GM12878 (cell line): ENCODE measurements around the gene RPL29. TPM values are rescaled to one million over a fixed set of nuclear protein-coding genes. Genes with fewer than 3 reads are reported as not detected.
A peak's percentile ranks its signal among the peaks of the same experiment; 100 is the strongest.
"Not testable (repeated sequence)": the region's sequence is repeated elsewhere in the genome, so short reads cannot be mapped to it uniquely, and the experiment has no call there.

Source experiments
- ATAC-seq: fragments of 200-7000 bp; cut with Tn5 transposase; 3 replicates; pipeline ENCODE4 v1.9.1; 2020; ENCODE audit warnings: mild to moderate bottlenecking, moderate library complexity
- BruUV-seq: library from RNA; stranded (reverse); fragments of 400-500 nt; replicated peaks from 2 replicates; lab custom pipeline; 2021; lab: Mats Ljungman, UMichigan
- CTCF ChIA-PET: fragments of 300-600 bp; sonication (Branson Sonifier 250); formaldehyde crosslinking; extraction: SDS; loops from one replicate; lab custom pipeline; 2021; ENCODE audit warnings: inconsistent platforms; lab: Yijun Ruan, JAX
- POLR2A ChIA-PET: fragments of 350-600 bp; formaldehyde crosslinking; extraction: SDS; loops from one replicate; lab custom pipeline; 2021; ENCODE audit warnings: inconsistent platforms; lab: Charles Lee
- RAD21 ChIA-PET: fragments of 300-600 bp; sonication (Branson Sonifier 250); formaldehyde crosslinking; loops from one replicate; lab custom pipeline; 2023; ENCODE audit warnings: antibody characterized with exemption; ENCODE audit not compliant: unreplicated experiment; lab: Charles Lee
- SMC1A ChIA-PET: fragments of 300-600 bp; sonication (Branson Sonifier 250); formaldehyde crosslinking; loops from one replicate; lab custom pipeline; 2023; ENCODE audit not compliant: unreplicated experiment, uncharacterized antibody; lab: Charles Lee
- DNase-seq: peaks from one replicate; pipeline ENCODE4 v3.0.0-alpha.2; 2011; ENCODE audit warnings: low read depth, low spot score
- FAIRE-seq: peaks from 3 replicates; lab custom pipeline; 2011; peaks lifted over from hg19 to GRCh38; lab: Jason Lieb, UNC
- H2AFZ ChIP-seq: 2 replicates; pipeline ENCODE4 v1.6.0; 2011; ENCODE audit warnings: low read depth, low read length, control low read depth; ENCODE audit not compliant: control insufficient read depth
- H3K27ac ChIP-seq: 2 replicates; pipeline ENCODE4 v1.5.1; 2011; ENCODE audit warnings: control low read depth; ENCODE audit not compliant: control insufficient read depth, insufficient read depth
- H3K27me3 ChIP-seq, 2 experiments: replicated peaks in 1 of 2; 2 replicates each; pipeline versions ENCODE4 v1.6.0 to v1.6.1; 2011; ENCODE audit warnings: low read length in 1 of 2; ENCODE audit not compliant: control insufficient read depth in 2 of 2, insufficient read depth in 2 of 2
- H3K36me3 ChIP-seq, 2 experiments: 2 replicates each; pipeline ENCODE4 v1.5.1; 2011; ENCODE audit warnings: low read length in 1 of 2; ENCODE audit not compliant: control insufficient read depth in 2 of 2, insufficient read depth in 2 of 2
- H3K4me1 ChIP-seq: 2 replicates; pipeline ENCODE4 v1.6.1; 2011; ENCODE audit warnings: mild to moderate bottlenecking, low read length, moderate library complexity, mixed read lengths; ENCODE audit not compliant: control insufficient read depth, insufficient read depth
- H3K4me2 ChIP-seq: 2 replicates; pipeline ENCODE4 v1.6.0; 2011; ENCODE audit warnings: control low read depth; ENCODE audit not compliant: control insufficient read depth, insufficient read depth
- H3K4me3 ChIP-seq: fragments of 200-600 bp; sonication (generic); 2 replicates; pipeline ENCODE4 v1.5.1; 2016
- H3K79me2 ChIP-seq: 2 replicates; pipeline ENCODE4 v1.6.0; 2011; ENCODE audit warnings: low read length; ENCODE audit not compliant: control insufficient read depth, insufficient read depth
- H3K9ac ChIP-seq: 2 replicates; pipeline ENCODE4 v1.8.0; 2011; ENCODE audit warnings: low read length, control low read depth, mixed read lengths; ENCODE audit not compliant: control insufficient read depth, insufficient read depth
- H3K9me3 ChIP-seq: replicated peaks from 3 replicates; pipeline ENCODE4 v1.5.1; 2011; ENCODE audit warnings: mild to moderate bottlenecking, low read length; ENCODE audit not compliant: control insufficient read depth, insufficient read depth
- H4K20me1 ChIP-seq: 2 replicates; pipeline ENCODE4 v1.6.0; 2011; ENCODE audit not compliant: control insufficient read depth, insufficient read depth
- BCL11A ChIP-seq: IDR thresholded peaks from 2 replicates; pipeline ENCODE4 v1.6.1; 2011; ENCODE audit warnings: low read depth, low read length
- NFXL1 ChIP-seq: fragments of 450-650 bp; IDR thresholded peaks from 2 replicates; pipeline ENCODE4 v1.6.1; 2017; ENCODE audit warnings: antibody characterized with exemption, mild to moderate bottlenecking, borderline replicate concordance
- POLR2AphosphoS2 ChIP-seq: IDR thresholded peaks from 2 replicates; pipeline ENCODE4 v1.6.1; 2011; ENCODE audit warnings: low read depth, mild to moderate bottlenecking, low read length, improper control_type of control experiment, moderate library complexity
- SREBF2 ChIP-seq: IDR thresholded peaks from 2 replicates; pipeline ENCODE4 v1.6.1; 2012; ENCODE audit warnings: mild to moderate bottlenecking, low read length
- WGBS: methylation state at CpG from one replicate; pipeline ENCODE4 v1.1.6; 2016; ENCODE audit warnings: low lambda C conversion rate; ENCODE audit not compliant: insufficient replicate concordance, insufficient coverage; ENCODE audit errors: missing lambda C conversion rate; 5-methylcytosine and 5-hydroxymethylcytosine counted together
- in situ Hi-C: fragments of 300-500 bp; cut with MboI; formaldehyde crosslinking; loops from 9 replicates; pipeline ENCODE4 v1.14.3; 2018; ENCODE audit warnings: mixed read lengths
- intact Hi-C: fragments of 100-400 bp; cut with micrococcal nuclease; formaldehyde crosslinking; loops from one replicate; pipeline ENCODE4 v1.14.2; 2022; ENCODE audit not compliant: unreplicated experiment
- polyA plus RNA-seq, 11 experiments: library from polyadenylated mRNA; depleted of rRNA in 4 of 11; unstranded in 6 of 11; stranded (reverse) in 5 of 11; fragments of >200 nt; fragmentation: Nextera tagmentation in 4 of 11; fragmentation: Illumina TruSeq in 1 of 11; extraction: Ambion mirVana in 4 of 11; extraction: Trizol in 1 of 11; gene quantifications; 1 replicate in 1 of 11; 2 replicates in 10 of 11; pipeline versions ENCODE4 v1.2.1 to v1.2.3, GENCODE V29; 2011 to 2016; ENCODE audit warnings: inconsistent platforms in 2 of 11, missing spikeins in 2 of 11, low read depth in 1 of 11
- total RNA-seq, 4 experiments: library from RNA; depleted of rRNA in 3 of 4; stranded (reverse); fragments of >200 nt in 3 of 4; fragmentation: Illumina TruSeq in 1 of 4; extraction: Trizol in 1 of 4; gene quantifications; 2 replicates each; pipeline versions ENCODE4 v1.2.1 to v1.2.3, GENCODE V29; 2013 to 2021
- TF ChIP-seq, protein P1 (sequence below): fragments of 450-650 bp; IDR thresholded peaks from 2 replicates; pipeline ENCODE4 v1.6.1; 2016; ENCODE audit warnings: mild to moderate bottlenecking
- TF ChIP-seq, protein P2 (sequence below): IDR thresholded peaks from 2 replicates; pipeline ENCODE4 v1.6.1; 2012; ENCODE audit warnings: low read length, inconsistent platforms

RPL29 gene
- total and polyA plus RNA-seq, 10 of the 15 experiments (the other 5 are each of a cell fraction or from before 2014, with no cell fraction given) = 1,053 to 2,477 (median 1,657) TPM

DNA sequence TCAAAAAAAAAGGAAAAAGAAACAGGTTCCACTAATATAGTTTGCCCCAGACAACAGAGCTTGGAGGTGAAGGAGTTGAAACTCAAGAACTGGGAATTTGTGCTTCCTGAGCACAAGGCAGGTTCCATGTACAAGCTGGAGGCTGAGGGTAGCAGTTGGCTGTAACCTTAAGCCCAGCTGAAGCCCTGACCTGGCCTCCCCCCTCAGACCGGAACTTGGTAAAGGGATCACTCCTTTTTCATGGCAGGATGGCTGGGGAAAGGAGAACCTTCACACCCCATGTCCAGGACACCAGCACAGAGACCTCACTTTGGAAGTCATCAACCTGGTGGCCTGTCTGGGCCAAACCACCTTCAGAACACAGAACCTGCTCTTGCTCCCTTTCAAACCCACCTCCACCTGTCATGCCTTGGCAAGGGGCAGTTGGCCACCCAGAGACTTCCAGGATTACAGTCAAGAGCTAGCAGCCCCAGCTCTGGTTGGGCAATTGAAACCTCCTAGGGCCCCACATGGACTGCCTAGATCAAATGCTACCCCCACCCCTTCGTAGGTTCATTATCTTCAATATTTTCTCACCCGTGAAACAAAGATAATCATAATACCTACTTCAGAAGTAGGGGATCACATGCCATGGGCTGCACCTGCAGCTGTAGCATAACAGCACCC, 3.5 kb downstream of the RPL29 start (continued):
- TF ChIP-seq, protein P1, sequence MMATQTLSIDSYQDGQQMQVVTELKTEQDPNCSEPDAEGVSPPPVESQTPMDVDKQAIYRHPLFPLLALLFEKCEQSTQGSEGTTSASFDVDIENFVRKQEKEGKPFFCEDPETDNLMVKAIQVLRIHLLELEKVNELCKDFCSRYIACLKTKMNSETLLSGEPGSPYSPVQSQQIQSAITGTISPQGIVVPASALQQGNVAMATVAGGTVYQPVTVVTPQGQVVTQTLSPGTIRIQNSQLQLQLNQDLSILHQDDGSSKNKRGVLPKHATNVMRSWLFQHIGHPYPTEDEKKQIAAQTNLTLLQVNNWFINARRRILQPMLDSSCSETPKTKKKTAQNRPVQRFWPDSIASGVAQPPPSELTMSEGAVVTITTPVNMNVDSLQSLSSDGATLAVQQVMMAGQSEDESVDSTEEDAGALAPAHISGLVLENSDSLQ = no peak
- TF ChIP-seq, protein P2, sequence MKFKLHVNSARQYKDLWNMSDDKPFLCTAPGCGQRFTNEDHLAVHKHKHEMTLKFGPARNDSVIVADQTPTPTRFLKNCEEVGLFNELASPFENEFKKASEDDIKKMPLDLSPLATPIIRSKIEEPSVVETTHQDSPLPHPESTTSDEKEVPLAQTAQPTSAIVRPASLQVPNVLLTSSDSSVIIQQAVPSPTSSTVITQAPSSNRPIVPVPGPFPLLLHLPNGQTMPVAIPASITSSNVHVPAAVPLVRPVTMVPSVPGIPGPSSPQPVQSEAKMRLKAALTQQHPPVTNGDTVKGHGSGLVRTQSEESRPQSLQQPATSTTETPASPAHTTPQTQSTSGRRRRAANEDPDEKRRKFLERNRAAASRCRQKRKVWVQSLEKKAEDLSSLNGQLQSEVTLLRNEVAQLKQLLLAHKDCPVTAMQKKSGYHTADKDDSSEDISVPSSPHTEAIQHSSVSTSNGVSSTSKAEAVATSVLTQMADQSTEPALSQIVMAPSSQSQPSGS = no peak
- TF ChIP-seq BCL11A = no peak
- TF ChIP-seq NFXL1 = no peak
- peak; percentile 67 for TF ChIP-seq POLR2AphosphoS2
- TF ChIP-seq SREBF2 = no peak

DNA sequence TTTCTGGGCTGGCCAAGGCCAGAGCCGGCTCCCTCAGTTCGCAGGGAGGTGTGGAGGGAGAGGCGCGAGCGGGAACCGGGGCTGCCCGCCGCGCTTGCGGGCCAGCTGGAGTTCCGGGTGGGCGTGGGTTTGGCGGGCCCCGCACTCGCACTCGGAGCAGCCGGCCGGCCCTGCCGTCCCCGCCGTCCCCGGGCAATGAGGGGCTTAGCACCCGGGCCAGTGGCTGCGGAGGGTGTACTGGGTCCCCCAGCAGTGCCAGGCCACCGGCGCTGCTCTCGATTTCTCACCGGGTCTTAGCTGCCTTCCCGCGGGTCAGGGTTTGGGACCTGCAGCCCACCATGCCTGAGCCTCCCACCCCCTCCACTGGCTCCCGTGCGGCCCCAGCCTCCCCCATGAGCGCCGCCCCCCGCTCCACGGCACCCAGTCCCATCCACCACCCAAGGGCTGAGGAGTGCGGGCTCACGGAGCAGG, 5.2 kb downstream of the RPL29 start:
- ChIA-PET CTCF (interaction anchor here (1.4 kb wide), 2 partner anchors 11 to 48 kb away, joined by 5 to 6 read pairs; partner anchors contain the start of gene PARP3), POLR2A (interaction anchor here (1.0 kb wide), 1 partner anchor 8 kb away, joined by 3 read pairs; no protein-coding TSS in a partner anchor), RAD21 (interaction anchor here (0.6 kb wide), 1 partner anchor 17 kb away, joined by 3 read pairs; the partner anchor contains the start of gene ABHD14B)
- BruUV-seq, intact Hi-C loops, H3K4me3 ChIP-seq, in situ Hi-C loops, H3K9ac ChIP-seq, H3K4me1 ChIP-seq, FAIRE-seq, H3K4me2 ChIP-seq, H3K9me3 ChIP-seq, H3K27me3 ChIP-seq, ATAC-seq, H3K27ac ChIP-seq, H4K20me1 ChIP-seq, SMC1A ChIA-PET, DNase-seq, H2AFZ ChIP-seq: not testable (repeated sequence)
- WGBS = 94% methylated on average over 34 of the region's 38 CpGs
- peaks cover 30% of the 10 kb centered on the region for H3K79me2 ChIP-seq
- H3K36me3 ChIP-seq = peaks cover 14 to 16% of the 10 kb centered on the region in 2 experiments
